Transverse colon (tissue), 4 donors: ENCODE measurements around the gene DLGAP1. TPM values are rescaled to one million over a fixed set of nuclear protein-coding genes. Genes with fewer than 3 reads are reported as not detected.

Experiments
- DNase-seq: peaks from one replicate; pipeline ENCODE4 v3.0.0-alpha.2; 2019
- H3K27ac ChIP-seq, 4 donors: fragments of 200-600 bp; sonication (generic); 2 replicates each; pipeline ENCODE4 v1.5.1; 2016 to 2018; ENCODE audit warnings: inconsistent platforms in 4 of 4
- H3K27me3 ChIP-seq: fragments of 200-600 bp; sonication (generic); 2 replicates; pipeline ENCODE4 v1.5.1; 2017; ENCODE audit warnings: inconsistent platforms
- H3K36me3 ChIP-seq, 4 donors: fragments of 200-600 bp; sonication (generic); 2 replicates each; pipeline ENCODE4 v1.5.1; 2017 to 2019; ENCODE audit warnings: inconsistent platforms in 4 of 4
- H3K4me1 ChIP-seq, 4 donors: fragments of 200-600 bp; sonication (generic); 2 replicates each; pipeline ENCODE4 v1.5.1; 2017 to 2020; ENCODE audit warnings: inconsistent platforms in 4 of 4
- H3K4me3 ChIP-seq, 4 donors: fragments of 200-600 bp; sonication (generic); 1 replicate in 1 of 4; 2 replicates in 3 of 4; pipeline versions ENCODE4 v1.5.1 to v1.6.1; 2017 to 2019; ENCODE audit warnings: inconsistent platforms in 4 of 4
- H3K9me3 ChIP-seq, 2 donors: fragments of 200-600 bp; sonication (generic); 2 replicates each; pipeline ENCODE4 v1.5.1; 2017 to 2019; ENCODE audit warnings: inconsistent platforms in 2 of 2
- EP300 ChIP-seq: sonication (generic); formaldehyde crosslinking; IDR thresholded peaks from one replicate; pipeline ENCODE4 v1.6.1; 2017; ENCODE audit warnings: antibody characterized with exemption, low read depth
- POLR2A ChIP-seq: fragments of 450-650 bp; IDR thresholded peaks from one replicate; pipeline ENCODE4 v1.6.1; 2016; ENCODE audit warnings: antibody characterized with exemption, mild to moderate bottlenecking, moderate library complexity
- POLR2AphosphoS5 ChIP-seq, 3 donors: sonication (generic); formaldehyde crosslinking; IDR thresholded peaks; one replicate each; pipeline ENCODE4 v1.6.1; 2016; ENCODE audit warnings: antibody characterized with exemption in 3 of 3
- WGBS, 2 donors: methylation state at CpG; one replicate each; pipeline ENCODE4 v1.1.5; 2018; ENCODE audit warnings: low coverage in 1 of 2; 5-methylcytosine and 5-hydroxymethylcytosine counted together
- in situ Hi-C, 4 donors: fragments of 200-750 bp; cut with MboI; loops; one replicate each; pipeline versions ENCODE4 v1.15.0 to v1.15.1; 2017; ENCODE audit warnings: low sequenced_read_pairs in 3 of 4, low pct_ligation_motif_present in 1 of 4, low pct_unique_long_range_greater_than_20kb in 1 of 4
- intact Hi-C: fragments of 100-400 bp; cut with DNase I; formaldehyde crosslinking; loops from one replicate; pipeline ENCODE4 v1.15.1; 2023; ENCODE audit warnings: low total_unique reads
- total RNA-seq, 4 donors: library from RNA; depleted of rRNA; stranded (reverse); fragments of >200 nt; gene quantifications; one replicate each; pipeline ENCODE4 v1.1.0, GENCODE V29; 2016
- TF ChIP-seq, protein P1 (sequence below), 5 experiments: fragments of 200-600 bp in 3 of 5; fragments of 450-650 bp in 2 of 5; sonication (generic) in 3 of 5; IDR thresholded peaks; 1 replicate in 2 of 5; 2 replicates in 3 of 5; pipeline ENCODE4 v1.5.1; 2016 to 2017; ENCODE audit warnings: antibody characterized with exemption in 5 of 5, inconsistent platforms in 3 of 5, mild to moderate bottlenecking in 2 of 5, moderate library complexity in 1 of 5

Gene DLGAP1
- total RNA-seq, 4 donors from 2014 or later: 2.7 to 7.2 (median 3.3) TPM

DNA sequence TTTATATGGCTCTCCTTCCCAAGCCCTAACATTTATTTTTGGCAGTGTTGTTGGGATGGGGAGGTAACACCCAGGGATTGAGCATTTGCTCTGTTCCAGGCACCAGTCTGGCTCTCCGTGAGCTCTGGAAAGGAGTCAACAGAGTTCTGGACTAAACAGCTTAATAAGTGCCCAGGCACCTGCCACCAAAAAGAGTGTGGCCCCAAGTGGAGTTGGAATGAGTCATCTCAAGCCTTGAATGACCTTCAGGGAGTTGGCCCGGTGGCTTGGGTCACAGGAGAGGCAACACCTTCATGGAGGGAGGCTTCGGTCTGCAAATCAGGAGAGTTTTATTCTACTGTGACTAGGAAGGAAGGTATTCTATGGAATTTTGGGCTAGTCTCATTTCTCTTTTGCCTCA is 203.2 kb downstream of the DLGAP1 start:
- no peak for DNase-seq
- Histone ChIP-seq H3K27ac (no peak overlapping the region), H3K27me3 (no peaks in the 10 kb centered on the region), H3K4me3 (no peak overlapping the region), H3K9me3 (no peaks in the 10 kb centered on the region), H3K4me1 (no peaks in the 10 kb centered on the region), H3K36me3 (no peaks in the 10 kb centered on the region)
- intact Hi-C loops: no loop called here
- TF ChIP-seq POLR2A: no peak
- TF ChIP-seq, protein P1, sequence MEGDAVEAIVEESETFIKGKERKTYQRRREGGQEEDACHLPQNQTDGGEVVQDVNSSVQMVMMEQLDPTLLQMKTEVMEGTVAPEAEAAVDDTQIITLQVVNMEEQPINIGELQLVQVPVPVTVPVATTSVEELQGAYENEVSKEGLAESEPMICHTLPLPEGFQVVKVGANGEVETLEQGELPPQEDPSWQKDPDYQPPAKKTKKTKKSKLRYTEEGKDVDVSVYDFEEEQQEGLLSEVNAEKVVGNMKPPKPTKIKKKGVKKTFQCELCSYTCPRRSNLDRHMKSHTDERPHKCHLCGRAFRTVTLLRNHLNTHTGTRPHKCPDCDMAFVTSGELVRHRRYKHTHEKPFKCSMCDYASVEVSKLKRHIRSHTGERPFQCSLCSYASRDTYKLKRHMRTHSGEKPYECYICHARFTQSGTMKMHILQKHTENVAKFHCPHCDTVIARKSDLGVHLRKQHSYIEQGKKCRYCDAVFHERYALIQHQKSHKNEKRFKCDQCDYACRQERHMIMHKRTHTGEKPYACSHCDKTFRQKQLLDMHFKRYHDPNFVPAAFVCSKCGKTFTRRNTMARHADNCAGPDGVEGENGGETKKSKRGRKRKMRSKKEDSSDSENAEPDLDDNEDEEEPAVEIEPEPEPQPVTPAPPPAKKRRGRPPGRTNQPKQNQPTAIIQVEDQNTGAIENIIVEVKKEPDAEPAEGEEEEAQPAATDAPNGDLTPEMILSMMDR (IDR thresholded peaks at IDR 0.05): no peak
- TF ChIP-seq POLR2AphosphoS5 (IDR thresholded peaks at IDR 0.05): no peak
- no peak for TF ChIP-seq EP300
- in situ Hi-C loops: no loop called here
- WGBS, 2 donors: 70 to 100% methylated on average over 1 to 3 of the region's 3 CpGs

DNA sequence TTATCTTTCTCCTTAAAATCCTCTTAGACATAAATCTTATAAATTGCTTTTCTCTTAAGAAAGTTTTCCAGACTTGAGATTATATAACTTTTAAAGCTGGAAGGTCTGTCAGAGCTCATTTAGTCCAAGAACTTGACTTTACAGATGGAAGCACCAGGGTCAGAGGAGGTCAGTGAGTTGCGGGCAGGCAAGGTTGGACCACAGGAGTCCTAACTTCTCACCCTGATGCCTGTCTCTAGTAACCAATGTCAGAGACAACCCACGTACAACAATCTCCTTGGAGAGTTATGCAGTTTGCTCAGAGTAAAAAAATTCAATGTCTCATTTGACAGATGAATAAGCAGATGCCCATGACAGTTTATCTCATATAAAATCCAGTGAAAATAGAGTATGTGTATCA is 203.9 kb downstream of the DLGAP1 start:
- Histone ChIP-seq H3K36me3 (no peaks in the 10 kb centered on the region), H3K4me1 (no peaks in the 10 kb centered on the region), H3K27me3 (no peaks in the 10 kb centered on the region), H3K4me3 (no peak overlapping the region), H3K9me3 (no peaks in the 10 kb centered on the region), H3K27ac (no peak overlapping the region)
- intact Hi-C loops (no loop called here), in situ Hi-C loops (no loop called here)
- no peak for DNase-seq
- no peak for TF ChIP-seq POLR2AphosphoS5 (IDR thresholded peaks at IDR 0.05)
- TF ChIP-seq, protein P1 (IDR thresholded peaks at IDR 0.05): no peak
- no peak for TF ChIP-seq EP300
- no peak for TF ChIP-seq POLR2A
- 51 to 54% methylated on average over 2 of the region's 2 CpGs for WGBS, 2 donors

DNA sequence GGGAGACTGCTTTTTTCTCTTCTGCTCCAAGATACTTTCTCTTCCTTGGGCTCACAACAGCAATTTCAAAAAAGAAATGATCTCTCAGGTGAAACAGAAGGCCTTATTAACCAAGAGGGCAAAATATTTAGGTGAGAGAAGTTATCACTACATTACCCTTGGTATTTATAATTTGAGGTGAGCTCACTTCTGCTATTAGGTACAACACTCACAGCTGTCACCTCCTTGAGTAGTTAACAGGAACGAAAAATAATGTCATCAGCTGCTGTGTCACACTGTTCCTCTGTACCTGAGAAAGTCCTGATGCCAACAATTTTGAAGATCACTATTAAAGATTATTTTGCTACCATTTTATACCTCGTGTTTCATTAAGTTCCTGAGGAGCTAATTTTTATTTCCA is 205.0 kb downstream of the DLGAP1 start:
- H3K9me3 ChIP-seq: no peaks in the 10 kb centered on the region
- no peak overlapping the region for H3K27ac ChIP-seq
- no peaks in the 10 kb centered on the region for H3K4me1 ChIP-seq
- intact Hi-C loops (no loop called here), in situ Hi-C loops (no loop called here)
- no peaks in the 10 kb centered on the region for H3K36me3 ChIP-seq
- no peak overlapping the region for H3K4me3 ChIP-seq
- no peak for DNase-seq
- no peaks in the 10 kb centered on the region for H3K27me3 ChIP-seq
- WGBS, 2 donors: 50% methylated on average over 2 of the region's 2 CpGs
- TF ChIP-seq EP300: no peak
- TF ChIP-seq POLR2A: no peak
- TF ChIP-seq, protein P1 (IDR thresholded peaks at IDR 0.05): no peak
- no peak for TF ChIP-seq POLR2AphosphoS5 (IDR thresholded peaks at IDR 0.05)

DNA sequence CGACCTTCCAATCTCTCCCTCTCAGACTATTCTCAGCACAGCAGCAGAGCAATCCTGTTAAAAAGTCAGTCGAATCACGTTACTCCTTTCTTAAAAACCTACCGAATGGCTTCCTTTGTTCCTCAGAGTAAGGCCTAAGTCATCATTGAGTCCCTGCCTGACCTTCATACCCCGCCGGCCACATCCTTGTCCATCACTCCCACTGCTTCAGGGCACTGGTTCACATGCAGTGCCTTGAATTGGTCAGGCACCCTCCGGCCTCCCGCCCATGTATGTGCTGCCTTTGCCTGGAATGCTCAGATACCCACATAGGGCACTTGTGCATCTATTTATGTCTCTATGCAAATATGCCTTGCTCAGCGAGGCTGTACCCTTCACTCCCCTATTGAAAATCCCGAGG is 206.4 kb downstream of the DLGAP1 start:
- no peak overlapping the region for H3K4me3 ChIP-seq
- H3K27ac ChIP-seq: no peak overlapping the region
- 67 to 83% methylated on average over 3 to 10 of the region's 10 CpGs for WGBS, 2 donors
- H3K9me3 ChIP-seq: no peaks in the 10 kb centered on the region
- TF ChIP-seq EP300 (no peak), POLR2AphosphoS5 (IDR thresholded peaks at IDR 0.05) (no peak), POLR2A (no peak)
- TF ChIP-seq, protein P1 (IDR thresholded peaks at IDR 0.05): no peak
- DNase-seq: no peak
- H3K4me1 ChIP-seq: no peaks in the 10 kb centered on the region
- in situ Hi-C loops (no loop called here), intact Hi-C loops (no loop called here)
- no peaks in the 10 kb centered on the region for H3K36me3 ChIP-seq
- no peaks in the 10 kb centered on the region for H3K27me3 ChIP-seq
